HG03521 (cell line): ENCODE data around the gene GNPNAT1.
"Not testable (repeated sequence)": the region's sequence is repeated elsewhere in the genome, so short reads cannot be mapped to it uniquely, and the experiment has no call there.

Experiments
- ATAC-seq: cut with Tn5 transposase; IDR thresholded peaks from one replicate; pipeline ENCODE4 v1.9.1; 2021; ENCODE audit warnings: mild to moderate bottlenecking, moderate library complexity; ENCODE audit not compliant: unreplicated experiment

Gene GNPNAT1

DNA sequence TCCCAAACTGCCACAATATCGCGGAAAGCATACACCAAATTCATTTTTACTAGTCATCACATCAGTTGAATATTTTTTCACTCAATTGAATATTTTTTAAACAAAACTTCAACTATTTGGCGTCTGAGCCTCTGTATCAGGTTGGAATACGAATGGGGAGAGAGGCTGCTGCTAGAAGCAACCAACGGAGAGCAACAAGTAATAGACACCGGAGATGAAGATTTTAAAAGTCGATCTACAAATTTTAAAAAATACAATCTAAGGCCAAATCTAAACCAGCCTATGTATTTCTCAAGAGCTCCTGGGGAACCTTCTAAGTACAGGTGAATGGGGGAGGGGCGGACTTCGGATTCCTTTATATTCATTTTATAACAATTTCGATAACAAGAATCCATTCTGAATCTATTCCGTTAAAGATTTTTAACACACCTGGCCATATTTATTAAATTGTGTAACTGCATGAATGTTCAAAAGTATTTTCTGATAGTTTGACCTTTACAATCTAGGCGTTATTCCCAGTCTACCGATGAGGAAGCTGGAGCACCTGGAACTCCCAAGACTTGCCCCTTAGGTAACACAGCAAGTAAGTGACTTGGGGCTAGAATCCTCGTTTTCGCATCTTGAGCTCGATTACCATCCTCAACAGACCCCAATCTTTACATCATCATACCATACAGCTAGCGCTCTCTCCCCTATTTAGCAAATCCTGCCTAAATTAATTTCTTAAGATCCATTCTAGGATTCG, 1.2 kb downstream of the GNPNAT1 start:
- ATAC-seq, result no peak

DNA sequence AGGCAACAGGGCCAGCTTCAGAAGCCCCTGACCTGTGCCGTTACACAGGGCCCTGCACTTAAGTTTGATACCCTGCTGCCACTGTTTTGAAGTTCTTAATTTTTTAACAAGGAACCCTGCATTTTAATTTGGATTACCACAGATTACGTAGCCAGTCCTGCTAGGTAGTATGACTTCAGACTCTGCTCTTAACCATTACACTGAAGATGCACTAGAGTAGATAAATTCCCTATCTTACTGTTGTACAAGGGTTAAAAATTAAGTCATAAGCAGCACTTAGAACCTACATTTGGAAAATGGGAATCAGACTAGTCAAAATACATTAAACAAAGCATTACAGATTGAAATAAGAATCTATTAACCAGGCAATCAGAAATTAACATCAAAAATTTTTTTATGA, 2.3 kb downstream of the GNPNAT1 start:
- ATAC-seq, result no peak

DNA sequence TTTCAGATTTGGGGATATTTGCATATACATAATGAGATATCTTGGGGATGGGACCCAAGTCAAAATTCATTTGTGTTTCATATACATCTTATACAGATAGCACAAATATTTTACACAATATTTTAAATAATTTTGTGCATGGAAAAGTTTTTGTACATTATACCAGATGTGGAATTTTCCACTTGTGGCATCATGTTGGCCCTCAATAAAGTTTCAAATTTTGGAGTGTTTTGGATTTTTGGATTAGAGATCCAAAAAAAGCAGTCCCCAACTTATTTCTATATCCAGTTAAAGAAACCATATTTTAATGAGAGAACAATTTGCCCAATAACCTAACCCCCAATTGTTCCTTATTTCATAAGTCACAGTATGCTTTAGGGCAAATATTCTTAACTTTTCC, 4.5 kb downstream of the GNPNAT1 start:
- no peak for ATAC-seq

DNA sequence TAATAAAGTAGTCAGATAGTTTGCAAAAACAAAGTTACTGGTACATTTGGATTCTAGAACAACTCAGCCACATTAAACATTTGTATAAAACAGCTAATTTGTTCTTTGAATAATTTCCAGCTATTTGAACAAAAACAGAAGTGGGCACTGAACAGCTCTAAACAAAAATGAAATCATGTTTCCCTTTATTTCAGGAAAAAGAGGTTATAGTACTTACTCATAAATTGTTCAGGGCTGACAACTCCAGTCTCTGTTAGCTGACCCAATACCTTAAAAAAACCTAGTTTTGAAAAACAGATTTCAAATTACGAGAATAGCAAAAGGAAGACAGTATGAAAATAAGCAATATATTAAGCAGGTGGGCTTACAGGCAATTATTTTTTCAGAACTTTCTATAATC, 8.2 kb downstream of the GNPNAT1 start:
- no peak for ATAC-seq

DNA sequence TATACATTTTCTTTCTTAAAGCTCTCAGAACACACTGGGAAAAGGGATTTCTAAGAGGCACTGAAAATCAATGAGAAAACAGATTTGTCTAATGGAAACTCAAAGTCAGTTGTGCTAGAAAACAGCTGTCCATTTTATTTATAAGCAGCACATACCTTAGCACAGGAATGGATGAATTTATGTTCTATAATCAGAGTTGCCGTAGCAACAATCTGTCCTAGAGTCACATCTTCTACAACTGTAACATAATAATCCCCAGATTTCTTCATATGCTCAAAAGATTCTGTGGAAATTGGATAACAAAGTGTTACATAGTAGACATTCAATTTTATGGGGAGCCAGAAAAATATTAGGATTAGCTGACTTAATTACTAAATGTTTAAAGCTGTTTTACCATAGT, 9.8 kb downstream of the GNPNAT1 start:
- ATAC-seq, result no peak

DNA sequence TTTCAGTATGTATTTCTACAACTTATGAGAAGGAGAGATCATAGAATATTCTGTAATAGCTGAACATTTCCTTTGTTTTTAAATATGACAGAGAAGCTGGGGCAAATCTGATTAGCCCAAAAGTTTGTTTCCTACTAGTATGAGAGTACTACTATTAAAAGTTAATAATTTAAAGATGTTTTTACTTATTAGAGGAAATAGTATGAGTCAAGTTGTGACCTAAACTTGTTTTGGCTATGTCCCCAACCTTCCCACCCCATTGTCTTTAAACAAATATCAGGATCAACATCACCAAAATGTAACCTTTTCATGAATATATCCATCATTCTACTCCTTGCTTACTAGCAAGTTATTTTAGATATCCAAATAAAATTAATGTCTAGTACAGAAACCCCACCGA, 10.5 kb downstream of the GNPNAT1 start:
- ATAC-seq, result no peak

DNA sequence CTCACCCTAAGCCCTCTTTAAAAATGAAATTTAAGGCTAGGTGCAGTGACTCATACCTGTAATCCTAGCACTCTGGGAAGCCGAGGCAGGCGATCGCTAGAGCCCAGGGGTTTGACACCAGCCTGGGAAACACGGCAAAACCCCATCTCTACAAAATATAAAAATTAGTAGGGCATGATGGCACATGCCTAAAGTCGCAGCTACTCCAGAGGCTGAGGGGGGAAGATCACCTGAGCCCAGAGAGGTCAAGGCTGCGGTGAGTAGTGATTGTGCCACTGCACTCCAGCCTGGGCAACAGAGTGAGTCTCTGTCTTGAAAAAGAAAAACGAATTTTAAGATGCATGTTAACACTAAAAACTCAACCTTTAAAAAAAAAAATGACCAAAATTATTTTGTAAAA, 12.7 kb downstream of the GNPNAT1 start:
- no peak for ATAC-seq

DNA sequence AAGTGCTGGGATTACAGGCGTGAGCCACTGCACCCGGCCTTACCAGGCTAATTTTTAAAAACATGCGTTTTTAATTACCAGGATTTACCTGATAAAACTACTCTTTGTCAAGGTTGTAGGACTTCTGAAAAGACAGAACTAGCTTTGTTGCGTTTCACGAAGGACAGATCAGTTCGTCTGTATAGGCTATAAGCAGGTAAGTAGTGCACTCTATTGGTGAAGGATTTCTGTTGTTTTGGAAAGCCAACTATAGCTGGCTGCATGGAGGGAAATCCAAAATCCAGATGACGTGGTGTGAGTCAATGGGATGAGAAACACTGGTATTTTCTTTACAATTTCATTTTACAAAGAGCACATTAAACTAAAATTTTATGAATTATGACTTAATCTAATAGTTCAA, 14.6 kb downstream of the GNPNAT1 start:
- ATAC-seq, result no peak

DNA sequence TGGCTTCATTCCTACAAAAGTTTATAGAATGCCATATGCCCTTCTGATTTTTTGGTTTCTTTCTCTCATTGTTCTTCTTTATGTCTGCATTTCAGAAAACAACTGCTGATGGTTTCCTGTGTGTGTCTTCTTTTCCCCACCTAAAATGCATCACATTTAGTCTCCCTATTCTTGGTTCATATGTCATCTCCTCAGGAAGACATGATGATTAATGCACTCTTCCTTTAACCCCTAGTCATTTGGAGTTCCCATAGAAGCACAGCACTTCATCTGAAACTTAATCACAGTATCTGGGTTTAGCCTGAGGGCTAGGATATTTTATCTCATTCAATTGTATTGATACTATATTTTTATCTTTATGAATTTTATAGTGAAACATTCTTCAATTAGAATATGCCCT, 21.5 kb downstream of the GNPNAT1 start:
- ATAC-seq, result no peak

DNA sequence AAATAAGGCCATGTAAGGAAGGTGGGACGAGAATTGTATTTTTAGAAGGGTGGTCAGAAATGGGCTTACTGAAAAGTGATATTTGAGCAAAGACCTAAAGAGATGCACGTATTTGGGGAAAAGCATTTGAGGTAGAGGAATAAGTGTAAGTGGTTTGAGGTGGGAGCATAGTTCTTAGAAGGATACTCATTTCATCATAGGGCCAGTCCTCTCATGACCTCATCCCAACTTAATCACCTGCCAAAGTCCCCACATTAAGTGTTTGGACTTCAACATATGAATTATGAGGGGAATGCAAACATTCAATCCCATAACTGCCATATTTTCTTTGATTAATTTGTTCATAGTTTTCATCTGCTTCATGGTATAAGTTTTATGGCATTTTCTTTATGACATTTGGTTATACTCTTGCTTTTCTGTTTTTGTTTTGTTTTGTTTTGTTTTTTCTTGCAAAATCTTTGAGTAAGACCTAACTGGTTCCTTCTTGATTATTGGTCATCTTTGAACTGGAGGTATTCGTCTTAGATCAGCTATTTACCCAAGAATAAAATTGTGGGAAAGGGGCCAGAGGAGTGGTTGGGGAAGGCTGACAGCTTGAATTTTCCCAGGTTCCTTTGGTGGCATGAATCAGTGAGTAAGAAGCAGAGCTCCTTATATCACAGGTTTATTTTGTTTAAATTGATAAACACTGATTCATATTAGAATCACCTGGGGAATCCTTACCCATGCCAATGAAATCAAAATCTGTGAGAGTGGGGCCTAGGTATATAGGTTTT, 24.2 kb downstream of the GNPNAT1 start:
- ATAC-seq, result no peak

DNA sequence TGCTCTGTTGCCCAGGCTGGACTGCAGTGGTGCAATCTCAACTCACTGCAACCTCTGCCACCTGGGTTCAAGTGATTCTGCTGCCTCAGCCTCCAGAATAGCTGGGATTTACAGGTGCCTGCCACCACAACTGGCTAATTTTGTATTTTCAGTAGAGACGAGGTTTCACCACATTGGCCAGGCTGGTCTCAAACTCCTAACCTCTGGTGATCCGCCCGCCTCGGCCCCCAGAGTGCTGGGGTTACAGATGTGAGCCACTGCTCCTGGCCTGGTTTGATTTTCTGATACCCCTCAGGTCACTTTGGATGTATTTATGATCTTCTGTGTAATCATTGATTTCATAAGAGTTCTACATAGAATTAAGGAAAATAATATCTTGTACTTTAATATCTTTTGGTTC, 28.5 kb downstream of the GNPNAT1 start:
- ATAC-seq, result not testable (repeated sequence)

DNA sequence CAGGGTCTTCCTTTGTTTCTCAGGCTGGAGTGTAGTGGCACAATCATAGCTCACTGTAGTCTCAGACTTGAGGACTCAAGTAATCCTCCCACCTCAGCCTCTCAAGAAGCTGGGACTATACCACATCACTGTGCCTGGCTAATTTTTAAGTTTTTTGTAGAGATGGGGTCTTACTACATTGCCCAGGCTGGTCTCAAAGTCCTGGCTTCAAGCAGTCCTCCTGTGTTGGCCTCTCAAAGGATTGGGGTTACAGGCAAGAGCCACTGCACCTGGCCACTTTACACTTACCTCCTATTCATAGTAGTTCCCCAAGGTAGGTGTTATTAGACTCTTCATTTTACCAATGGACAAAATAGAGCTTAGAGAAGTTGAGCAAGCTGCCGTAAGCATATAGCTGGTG, 32.3 kb downstream of the GNPNAT1 start:
- no peak for ATAC-seq

DNA sequence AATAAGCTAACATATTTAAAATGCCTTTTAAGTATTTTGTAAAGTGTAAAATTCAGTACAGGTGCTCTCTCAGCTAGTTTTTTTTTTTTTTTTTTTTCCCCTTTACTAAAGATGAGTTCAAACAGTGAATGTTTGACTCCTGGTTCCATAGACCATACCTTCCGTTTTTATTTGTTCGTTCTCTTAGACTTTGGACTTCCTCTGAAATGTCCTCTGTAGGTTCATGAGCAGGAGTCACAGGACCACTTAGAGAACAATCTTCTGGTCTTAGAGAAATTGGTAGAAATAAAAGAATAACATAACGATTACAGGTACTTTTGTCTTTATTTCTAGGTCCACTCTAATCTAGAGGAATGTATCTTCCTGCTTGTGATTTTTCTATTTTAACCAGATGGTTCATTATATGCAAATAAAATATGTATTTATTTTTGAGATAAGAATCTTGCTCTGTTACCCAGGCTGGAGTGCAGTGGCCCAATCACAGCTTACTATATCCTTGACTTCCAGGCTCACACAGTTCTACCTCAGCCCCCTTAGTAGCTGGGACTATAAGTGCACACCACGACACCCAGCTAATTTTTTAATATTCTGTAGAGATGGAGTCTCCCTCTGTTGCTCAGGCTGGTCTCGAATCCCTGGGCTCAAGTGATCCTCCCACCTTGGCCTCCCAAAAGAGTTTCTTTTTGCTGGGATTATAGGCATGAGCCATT, 35.6 kb downstream of the GNPNAT1 start:
- no peak for ATAC-seq

DNA sequence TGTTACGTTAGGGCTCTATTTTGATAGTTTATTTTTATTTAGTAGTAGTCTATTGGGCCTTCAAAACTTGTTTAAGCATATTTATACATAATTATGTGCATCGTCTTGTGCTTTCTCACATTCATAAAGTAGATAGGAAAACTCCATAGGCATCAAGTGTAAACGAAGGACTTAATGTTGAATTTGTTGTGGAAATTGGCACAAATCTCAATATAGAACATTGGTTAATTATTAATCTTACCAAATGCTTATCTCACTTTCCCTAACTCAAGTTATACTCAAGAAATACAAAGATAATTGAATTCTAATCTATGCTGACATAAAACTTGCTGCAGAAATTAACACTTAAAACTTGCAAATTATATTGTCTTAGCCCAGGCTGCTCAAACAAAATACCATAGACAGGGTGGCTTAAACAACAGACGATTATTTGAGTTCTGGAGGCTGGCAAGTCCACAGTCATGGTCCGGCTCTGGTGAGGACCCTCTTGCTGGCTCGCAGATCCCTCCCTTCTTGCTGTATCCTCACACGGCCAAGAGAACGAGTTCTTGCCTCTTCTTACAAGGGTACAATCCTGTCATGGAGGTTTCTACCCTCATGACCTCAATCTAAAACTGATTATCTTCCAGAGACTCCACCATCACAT, 42.6 kb downstream of the GNPNAT1 start:
- ATAC-seq, result no peak

DNA sequence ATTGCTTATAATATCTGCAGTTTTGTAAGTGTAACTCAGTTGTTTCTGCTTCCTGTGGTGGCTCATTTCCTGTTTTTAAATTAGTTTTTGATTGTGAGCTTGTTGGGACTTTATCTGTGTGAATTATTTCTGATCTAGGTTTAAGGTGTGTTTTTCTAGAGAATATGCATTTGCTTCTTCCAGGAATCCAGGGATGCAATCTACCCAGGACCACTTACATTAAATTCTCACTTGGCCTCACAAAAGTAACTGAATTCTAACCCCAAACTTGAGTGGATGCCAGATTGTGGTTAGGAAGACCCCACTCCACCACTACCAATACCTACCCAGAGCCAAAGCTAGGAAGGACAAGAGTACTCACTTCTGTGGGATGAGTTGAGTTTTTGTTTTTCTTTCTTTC, 49.5 kb downstream of the GNPNAT1 start:
- ATAC-seq, result no peak

DNA sequence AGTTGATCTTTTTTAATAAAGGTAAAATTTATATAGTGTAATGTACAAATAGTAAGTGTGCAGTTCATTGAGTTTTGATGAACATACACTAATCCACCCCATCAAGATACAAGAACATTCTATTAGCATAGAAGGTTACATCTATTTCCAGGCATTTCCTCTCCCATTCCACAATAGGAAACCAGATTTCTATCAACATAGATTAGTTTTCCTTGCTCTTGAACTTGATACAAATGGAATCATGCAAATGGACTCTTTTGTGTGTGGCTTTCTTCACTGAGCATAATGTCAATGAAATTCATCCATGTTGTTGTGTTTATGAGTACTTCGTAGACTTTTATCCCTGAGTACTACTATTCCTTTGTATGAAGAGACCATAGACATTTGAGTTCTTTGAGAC, 50.7 kb downstream of the GNPNAT1 start:
- ATAC-seq, result no peak

DNA sequence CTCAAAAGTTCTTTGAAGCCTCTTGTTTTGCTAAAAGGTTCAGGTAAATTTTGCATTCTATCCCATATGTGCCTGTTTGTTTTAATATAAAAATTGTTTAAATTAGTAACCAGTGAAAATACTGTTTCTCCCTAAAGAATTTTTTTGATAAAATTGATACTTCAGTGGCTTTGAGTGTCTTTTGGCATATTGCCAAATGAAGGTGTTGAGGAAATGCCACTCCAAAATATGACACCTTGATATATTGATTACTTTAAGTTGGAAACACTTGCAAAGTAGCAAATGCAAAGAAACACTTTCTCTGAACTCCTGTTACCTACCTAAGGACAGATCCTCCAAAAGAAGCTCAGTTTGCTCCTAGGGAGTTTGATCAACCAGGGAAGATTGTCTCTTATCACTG, 53.0 kb downstream of the GNPNAT1 start:
- ATAC-seq, result no peak

DNA sequence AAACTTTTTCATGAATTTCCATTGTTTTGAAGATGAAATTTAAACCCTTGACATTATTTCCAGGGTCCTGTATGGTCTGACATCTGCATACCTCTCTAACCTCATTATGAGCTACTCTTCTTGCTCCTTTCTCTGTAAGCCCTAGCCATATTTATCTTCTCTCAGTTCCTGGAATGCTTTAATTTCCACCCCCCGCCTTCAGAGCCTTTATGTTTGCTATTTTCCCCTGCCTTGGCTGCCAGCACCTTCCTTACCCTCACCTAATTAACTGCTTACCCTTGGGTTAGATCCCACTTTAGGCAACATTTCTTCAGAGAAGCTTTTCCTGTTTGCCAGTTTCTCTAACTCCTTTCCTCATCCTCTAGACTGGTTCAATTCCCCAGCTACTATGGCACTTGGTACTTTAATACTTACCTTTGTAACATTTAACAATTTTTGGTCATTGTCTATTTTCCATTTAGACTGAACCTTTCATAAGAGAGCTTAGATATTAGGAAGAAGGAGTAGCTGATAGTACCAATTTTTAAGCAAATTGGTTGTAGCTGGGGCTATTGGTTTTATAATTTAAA, 55.4 kb downstream of the GNPNAT1 start:
- ATAC-seq, result no peak

DNA sequence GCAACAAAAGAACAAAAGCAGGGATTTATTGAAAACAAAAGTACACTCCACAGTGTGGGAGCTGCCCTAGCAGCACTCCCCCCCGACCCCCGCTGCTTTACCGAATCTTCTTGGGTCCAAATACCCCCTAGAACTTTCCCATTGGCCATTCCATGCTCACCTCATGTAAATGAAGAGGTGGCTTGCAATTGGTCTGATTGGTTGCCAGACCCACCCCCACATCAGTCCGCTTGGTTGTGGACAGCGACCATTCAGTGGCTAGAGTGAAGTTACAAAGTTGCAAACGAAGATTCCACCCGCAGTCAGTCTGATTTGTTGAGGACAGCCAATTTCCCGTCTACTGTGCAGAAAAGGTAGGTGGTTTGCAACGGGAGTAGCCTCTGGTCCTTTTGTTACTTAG, 57.6 kb downstream of the GNPNAT1 start:
- ATAC-seq, result no peak

DNA sequence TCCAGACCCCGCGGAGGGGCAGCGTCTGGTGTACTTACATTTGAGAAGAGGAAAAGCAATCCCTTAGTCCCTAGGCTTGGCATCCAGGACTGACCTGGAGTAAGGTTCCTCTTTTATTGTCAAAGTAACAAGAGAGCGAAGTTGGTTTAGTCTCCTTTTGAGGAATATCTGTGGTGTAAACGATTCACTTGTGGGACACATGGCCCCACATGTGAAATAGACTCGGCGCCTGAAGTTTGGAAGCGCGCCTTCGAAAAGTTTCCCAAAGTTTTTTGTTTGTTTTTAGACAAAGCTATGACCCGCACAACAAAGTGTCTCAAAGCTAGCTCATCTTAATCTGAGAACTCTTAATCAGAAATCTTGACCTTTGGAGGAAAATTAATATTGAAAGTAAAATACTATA, 60.7 kb downstream of the GNPNAT1 start:
- no peak for ATAC-seq
